ENCODE results near the gene MYZAP. TPM values are rescaled to one million over a fixed set of nuclear protein-coding genes. Genes with fewer than 3 reads are reported as not detected.

Gene MYZAP
- total RNA-seq, 1 experiment from 2014 or later: 6.0 TPM

GRCh38 chr15:57557810-57558209 lies 33.9 kb upstream of the MYZAP start:
- Histone ChIP-seq H3K36me3 (ENCODE audit: low read depth, low read length) (no peaks in the 10 kb centered on the region), H3K9me2 (replicated peaks; ENCODE audit: low read length) (no peaks in the 10 kb centered on the region), H4K20me1 (ENCODE audit: low read length) (no peaks in the 10 kb centered on the region), H3F3A (ENCODE audit: low read length, unreplicated experiment) (no peaks in the 10 kb centered on the region), H3K4me1 (ENCODE audit: insufficient read depth, low read length) (peaks cover 25% of the 10 kb centered on the region), H2AFZ (ENCODE audit: low read length) (no peak overlapping the region), H3K4me3 (ENCODE audit: low read length) (no peak overlapping the region), H3K27me3 (ENCODE audit: low read length) (no peaks in the 10 kb centered on the region), H3K4me2 (ENCODE audit: low read length) (no peak overlapping the region), H3K27ac (ENCODE audit: low read length) (no peak overlapping the region), H3K9ac (ENCODE audit: low read length) (no peak overlapping the region), H3K79me2 (ENCODE audit: low read length) (no peaks in the 10 kb centered on the region), H3K9me3 (ENCODE audit: low read length) (no peaks in the 10 kb centered on the region)
- CTCF ChIA-PET: no interaction called here
- intact Hi-C loops (cut with micrococcal nuclease): no loop called here
- BruUV-seq (replicated peaks): no TSS peak
- ATAC-seq: no peak
- POLR2A ChIA-PET (ENCODE audit: unreplicated experiment): no interaction called here
- TF ChIP-seq, protein P1, sequence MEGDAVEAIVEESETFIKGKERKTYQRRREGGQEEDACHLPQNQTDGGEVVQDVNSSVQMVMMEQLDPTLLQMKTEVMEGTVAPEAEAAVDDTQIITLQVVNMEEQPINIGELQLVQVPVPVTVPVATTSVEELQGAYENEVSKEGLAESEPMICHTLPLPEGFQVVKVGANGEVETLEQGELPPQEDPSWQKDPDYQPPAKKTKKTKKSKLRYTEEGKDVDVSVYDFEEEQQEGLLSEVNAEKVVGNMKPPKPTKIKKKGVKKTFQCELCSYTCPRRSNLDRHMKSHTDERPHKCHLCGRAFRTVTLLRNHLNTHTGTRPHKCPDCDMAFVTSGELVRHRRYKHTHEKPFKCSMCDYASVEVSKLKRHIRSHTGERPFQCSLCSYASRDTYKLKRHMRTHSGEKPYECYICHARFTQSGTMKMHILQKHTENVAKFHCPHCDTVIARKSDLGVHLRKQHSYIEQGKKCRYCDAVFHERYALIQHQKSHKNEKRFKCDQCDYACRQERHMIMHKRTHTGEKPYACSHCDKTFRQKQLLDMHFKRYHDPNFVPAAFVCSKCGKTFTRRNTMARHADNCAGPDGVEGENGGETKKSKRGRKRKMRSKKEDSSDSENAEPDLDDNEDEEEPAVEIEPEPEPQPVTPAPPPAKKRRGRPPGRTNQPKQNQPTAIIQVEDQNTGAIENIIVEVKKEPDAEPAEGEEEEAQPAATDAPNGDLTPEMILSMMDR (conservative IDR thresholded peaks at IDR 0.05; ENCODE audit: low read depth, low read length): no peak
- TF ChIP-seq EZH2phosphoT487 (IDR thresholded peaks at IDR 0.05; ENCODE audit: borderline replicate concordance, low read length) (no peak), EZH2 (IDR thresholded peaks at IDR 0.05; ENCODE audit: low read length, unreplicated experiment) (no peak)
- DNase-seq: no peak

DNA sequence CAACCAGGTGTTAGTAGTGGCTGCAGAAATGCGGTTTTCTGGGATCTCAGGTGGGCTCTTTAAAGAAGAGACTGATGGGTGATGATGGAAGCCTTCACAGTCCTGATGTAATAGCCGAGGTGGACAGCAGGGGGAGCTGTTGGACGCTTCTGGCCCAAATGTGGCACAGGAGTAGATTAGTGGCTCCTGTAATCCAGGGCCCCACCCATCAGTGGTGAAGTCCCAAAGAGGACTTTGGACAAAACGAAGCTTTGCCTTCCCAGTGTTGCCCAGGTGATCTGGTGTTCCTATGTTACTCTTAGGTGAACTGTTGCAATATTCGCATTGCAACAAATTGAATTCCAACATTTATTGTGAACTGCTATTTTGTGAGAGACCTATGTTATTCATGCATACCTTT lies 31.8 kb upstream of the MYZAP start:
- H3K27ac ChIP-seq (ENCODE audit: low read length): no peak overlapping the region
- peak; percentile 49 for ATAC-seq
- H3K4me1 ChIP-seq (ENCODE audit: insufficient read depth, low read length): peaks cover 23% of the 10 kb centered on the region
- no peaks in the 10 kb centered on the region for H3K27me3 ChIP-seq (ENCODE audit: low read length)
- no peak overlapping the region for H3K4me2 ChIP-seq (ENCODE audit: low read length)
- no peak overlapping the region for H2AFZ ChIP-seq (ENCODE audit: low read length)
- no peaks in the 10 kb centered on the region for H3K9me3 ChIP-seq (ENCODE audit: low read length)
- no TSS peak for BruUV-seq (replicated peaks)
- H3K36me3 ChIP-seq (ENCODE audit: low read depth, low read length): no peaks in the 10 kb centered on the region
- CTCF ChIA-PET: interaction anchor here (0.8 kb wide), 1 partner anchor 47 kb away, joined by 3 read pairs; no protein-coding TSS in a partner anchor
- POLR2A ChIA-PET (ENCODE audit: unreplicated experiment): no interaction called here
- H4K20me1 ChIP-seq (ENCODE audit: low read length): no peaks in the 10 kb centered on the region
- H3K4me3 ChIP-seq (ENCODE audit: low read length): no peak overlapping the region
- intact Hi-C loops (cut with micrococcal nuclease): loop anchor here (2.0 kb wide), 1 partner anchor 147 kb away; the partner anchor contains the start of gene POLR2M
- H3K9ac ChIP-seq (ENCODE audit: low read length): no peak overlapping the region
- no peaks in the 10 kb centered on the region for H3K9me2 ChIP-seq (replicated peaks; ENCODE audit: low read length)
- no peaks in the 10 kb centered on the region for H3F3A ChIP-seq (ENCODE audit: low read length, unreplicated experiment)
- TF ChIP-seq EZH2phosphoT487 (IDR thresholded peaks at IDR 0.05; ENCODE audit: borderline replicate concordance, low read length): no peak
- TF ChIP-seq EZH2 (IDR thresholded peaks at IDR 0.05; ENCODE audit: low read length, unreplicated experiment): no peak
- TF ChIP-seq, protein P1 (conservative IDR thresholded peaks at IDR 0.05; ENCODE audit: low read depth, low read length): peak; percentile 88
- no peaks in the 10 kb centered on the region for H3K79me2 ChIP-seq (ENCODE audit: low read length)
- DNase-seq: peak; percentile 78

- BruUV-seq (replicated peaks): no TSS peak
- H3K36me3 ChIP-seq (ENCODE audit: low read depth, low read length): no peaks in the 10 kb centered on the region
- H3K4me2 ChIP-seq (ENCODE audit: low read length): peak overlapping the region; percentile 67
- TF ChIP-seq, protein P1 (conservative IDR thresholded peaks at IDR 0.05; ENCODE audit: low read depth, low read length): peak; percentile 88
- TF ChIP-seq EZH2phosphoT487 (IDR thresholded peaks at IDR 0.05; ENCODE audit: borderline replicate concordance, low read length) (no peak), EZH2 (IDR thresholded peaks at IDR 0.05; ENCODE audit: low read length, unreplicated experiment) (no peak)
- peak overlapping the region; percentile 60 for H3K9ac ChIP-seq (ENCODE audit: low read length)
- H3K9me3 ChIP-seq (ENCODE audit: low read length): no peaks in the 10 kb centered on the region
- H4K20me1 ChIP-seq (ENCODE audit: low read length): no peaks in the 10 kb centered on the region
- DNase-seq (peak; percentile 78), ATAC-seq (peak; percentile 91)
- H3F3A ChIP-seq (ENCODE audit: low read length, unreplicated experiment): no peaks in the 10 kb centered on the region
- peaks cover 29% of the 10 kb centered on the region for H3K4me1 ChIP-seq (ENCODE audit: insufficient read depth, low read length)
- no peak overlapping the region; the same call in 1 of the 2 replicates for H3K4me3 ChIP-seq (ENCODE audit: low read length)
- H3K9me2 ChIP-seq (replicated peaks; ENCODE audit: low read length): no peaks in the 10 kb centered on the region
- H3K79me2 ChIP-seq (ENCODE audit: low read length): no peaks in the 10 kb centered on the region
- peak overlapping the region; percentile 90 for H3K27ac ChIP-seq (ENCODE audit: low read length)
- no peaks in the 10 kb centered on the region for H3K27me3 ChIP-seq (ENCODE audit: low read length)
- intact Hi-C loops (cut with micrococcal nuclease): loop anchor here (1.0 to 2.0 kb wide), 2 partner anchors 51 to 146 kb away; partner anchors contain the start of gene POLR2M
- H2AFZ ChIP-seq (ENCODE audit: low read length): peak overlapping the region; percentile 52; the same call in 1 of the 2 replicates
- ChIA-PET POLR2A (ENCODE audit: unreplicated experiment) (no interaction called here), CTCF (interaction anchor here (0.6 to 0.9 kb wide), 5 partner anchors 9 to 383 kb away, joined by 3 to 9 read pairs (median 4); no protein-coding TSS in a partner anchor)
Measured at GRCh38 chr15:57561041-57561711, 30.5 kb upstream of the MYZAP start.

Measured in PC-3 (cell line).